Kasumi-1 (cell line): ENCODE results near the gene NSMF.
A peak's percentile ranks its signal among the peaks of the same experiment; 100 is the strongest.
"Not testable (repeated sequence)": the region's sequence is repeated elsewhere in the genome, so short reads cannot be mapped to it uniquely, and the experiment has no call there.

Experiments used
- DNase-seq, 2 experiments: peaks; one replicate each; lab custom pipeline; 2025; lab: John Stamatoyannopoulos, UW

Gene NSMF

DNA sequence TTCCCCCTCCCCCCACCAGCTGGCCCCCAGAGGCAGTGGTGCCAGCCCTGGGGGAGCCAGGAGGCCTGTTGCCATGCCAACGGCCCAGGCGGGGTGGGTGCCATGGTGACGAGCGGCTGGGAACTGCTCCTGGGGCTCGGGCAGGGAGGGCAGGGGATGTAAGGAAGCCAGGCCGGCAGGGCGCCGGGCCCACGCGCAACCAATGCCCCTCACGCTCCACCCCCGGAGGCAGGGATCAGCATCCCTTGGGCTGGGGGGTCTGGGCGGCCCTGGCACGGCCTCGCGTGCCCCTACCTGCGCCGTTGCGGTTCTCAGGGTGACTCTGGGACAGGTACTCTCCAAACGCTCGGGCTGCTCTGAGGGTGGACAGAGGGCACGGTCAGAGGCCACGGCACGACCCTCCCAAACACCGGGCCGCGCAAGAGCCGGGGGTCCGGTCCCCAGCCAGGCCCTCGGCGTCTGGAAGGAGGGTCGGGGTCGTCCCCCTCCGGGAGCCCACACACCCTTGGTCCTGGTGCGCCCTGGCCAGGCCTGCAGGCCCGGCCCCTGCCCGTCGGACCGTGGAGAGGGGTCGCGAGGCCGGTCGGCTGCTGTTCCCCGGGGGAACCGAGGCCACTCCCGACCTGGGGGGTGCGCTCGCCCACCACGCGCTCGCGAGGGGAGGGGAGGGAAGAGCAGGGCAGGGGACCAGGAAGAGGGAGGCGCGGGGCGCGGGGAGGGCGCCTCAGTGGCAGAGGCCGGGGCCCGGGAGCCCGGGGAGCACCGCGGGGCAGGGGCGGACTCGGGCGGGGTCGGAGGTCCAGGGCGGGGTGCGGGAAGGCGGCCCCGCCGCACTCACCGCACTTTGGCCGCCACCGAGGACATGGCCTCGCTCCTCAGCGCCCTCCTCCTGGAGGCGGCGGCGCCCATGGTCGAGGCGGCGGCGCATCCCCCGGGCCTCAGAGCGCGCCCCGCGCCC is 661 bp downstream of the NSMF start:
- no peak for DNase-seq

DNA sequence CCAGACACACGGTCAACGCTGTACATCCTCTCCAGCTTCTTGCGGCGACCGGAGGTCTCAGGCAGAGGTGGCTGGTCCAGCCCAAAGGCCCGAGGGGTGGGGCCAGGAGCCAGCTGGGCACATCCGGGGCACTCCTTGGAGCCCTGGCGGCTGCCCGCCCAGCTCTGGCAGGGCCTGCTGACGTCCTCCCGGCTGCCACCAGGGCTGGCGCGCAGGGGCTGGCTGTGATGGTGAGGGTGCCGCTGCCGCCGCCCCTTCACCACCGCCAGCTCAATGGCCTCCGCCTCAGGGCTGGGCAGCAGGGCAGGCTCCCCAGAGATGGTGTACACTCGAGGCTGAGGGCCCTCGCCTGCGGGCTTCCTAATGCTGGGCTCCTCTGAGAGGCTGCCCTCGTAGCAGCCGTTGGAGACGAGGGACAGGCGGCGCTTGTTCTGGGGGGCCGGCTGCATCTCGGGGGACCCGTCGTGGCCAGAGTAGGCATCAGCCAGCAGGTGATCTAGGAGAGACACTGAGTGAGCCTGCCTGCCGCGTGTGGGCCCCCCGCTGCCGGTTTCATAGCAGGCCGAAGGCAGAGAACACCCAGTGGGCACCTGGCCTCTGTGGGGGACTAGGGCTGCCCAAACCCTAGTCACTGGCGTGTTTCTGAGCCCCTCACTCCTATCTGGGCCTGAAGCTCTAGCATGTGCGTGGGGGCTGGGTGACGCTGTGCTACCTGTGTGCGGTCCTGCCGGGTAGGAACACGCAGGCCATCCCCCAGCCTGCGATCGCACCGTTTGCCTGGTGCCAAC is 1.5 kb downstream of the NSMF start:
- no peak for DNase-seq

DNA sequence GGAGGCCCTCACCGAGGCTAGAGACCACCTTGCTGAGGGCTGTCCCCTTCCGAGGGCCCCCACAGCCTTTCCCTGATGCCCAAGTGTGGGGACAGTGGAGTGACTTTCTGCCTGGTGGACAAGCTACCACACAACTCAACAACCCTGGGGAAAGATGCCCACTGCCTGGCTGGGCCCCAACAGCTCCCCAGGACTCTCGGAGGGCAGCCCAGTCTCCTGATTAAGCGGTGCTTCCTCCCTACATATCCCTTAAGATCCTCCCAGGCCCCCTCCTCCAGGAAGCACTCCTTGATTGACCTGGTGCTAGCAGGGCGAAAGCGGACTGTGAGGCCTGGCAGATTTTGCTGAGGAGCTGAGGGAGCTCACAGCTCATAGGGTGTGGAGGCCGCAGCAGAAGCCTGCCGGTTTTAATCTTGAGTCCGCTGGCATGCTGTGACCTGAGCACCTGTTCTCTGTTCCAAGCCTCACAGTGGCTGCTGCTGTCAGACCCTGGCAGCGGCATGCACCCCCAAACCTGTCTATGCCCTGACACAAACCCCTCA is 2.2 kb downstream of the NSMF start:
- no peak for DNase-seq

DNA sequence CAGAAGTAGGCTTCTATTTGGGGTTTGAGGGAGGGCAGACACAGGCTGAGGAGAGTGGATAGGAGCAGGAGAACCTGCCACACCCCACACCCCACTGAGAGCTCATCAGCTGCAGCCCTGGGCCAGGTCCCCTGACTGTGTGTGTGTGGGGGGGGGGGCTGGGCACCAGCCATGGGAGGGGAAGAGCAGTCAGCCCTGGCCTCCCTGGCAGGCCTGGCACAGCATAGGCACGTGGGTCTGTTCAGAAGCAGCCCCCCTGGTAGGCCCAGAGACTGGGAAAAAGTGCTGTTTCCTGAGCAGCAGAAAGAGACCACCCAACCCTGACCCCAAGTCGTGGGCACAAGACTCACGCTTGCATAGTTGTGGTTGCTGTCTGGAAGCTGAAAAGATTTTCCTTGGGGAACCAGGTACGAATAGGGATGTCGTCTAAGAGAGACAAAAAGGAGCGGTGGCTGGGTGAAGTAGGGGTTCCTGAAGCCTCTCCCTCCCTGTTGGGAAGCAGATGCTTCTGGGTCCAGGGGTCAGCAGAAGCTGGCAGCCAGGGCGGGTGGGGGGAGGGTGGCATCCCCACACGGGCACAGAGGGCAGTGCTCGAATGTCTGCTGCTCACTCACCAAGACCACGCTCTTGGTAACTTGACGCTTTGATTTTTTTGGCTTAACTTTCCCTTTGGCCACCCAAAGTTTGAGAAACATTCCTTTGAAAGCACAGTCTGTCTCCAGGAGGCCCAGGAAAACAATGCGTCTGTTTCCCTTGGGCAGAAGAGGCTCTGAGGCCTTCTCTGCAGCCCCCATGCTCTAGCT is 2.9 kb downstream of the NSMF start:
- no peak for DNase-seq

DNA sequence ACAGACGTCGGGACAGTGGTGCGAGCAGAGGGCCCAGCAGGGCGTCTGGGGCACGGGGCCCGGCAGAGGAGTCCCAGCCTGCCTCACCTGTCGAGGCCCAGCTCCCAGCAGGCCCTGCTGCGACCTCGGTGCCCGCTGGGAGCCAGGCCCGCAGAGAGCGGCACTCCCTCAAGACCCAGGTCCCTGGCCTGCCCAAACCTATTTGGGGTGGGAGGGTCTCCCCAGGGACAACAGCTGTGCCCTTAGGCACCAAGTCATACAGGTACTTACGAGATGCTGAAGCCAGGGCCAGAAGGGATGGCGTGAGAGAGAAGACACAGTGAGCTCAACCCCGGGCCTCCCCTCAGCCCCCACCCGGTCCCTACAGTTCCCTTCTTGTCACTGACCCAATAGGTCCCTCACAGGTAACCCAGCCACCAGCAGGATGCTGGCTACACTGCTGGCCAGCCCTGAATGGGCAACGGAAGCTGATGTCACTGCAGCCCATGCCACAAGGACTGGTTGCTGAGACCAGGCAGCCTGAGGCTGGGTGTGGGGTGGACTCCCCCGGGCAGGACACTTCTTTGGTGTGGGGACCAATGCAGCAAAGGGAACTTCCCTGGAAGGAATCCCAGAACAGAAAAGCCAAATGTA is 3.7 kb downstream of the NSMF start:
- no peak for DNase-seq

DNA sequence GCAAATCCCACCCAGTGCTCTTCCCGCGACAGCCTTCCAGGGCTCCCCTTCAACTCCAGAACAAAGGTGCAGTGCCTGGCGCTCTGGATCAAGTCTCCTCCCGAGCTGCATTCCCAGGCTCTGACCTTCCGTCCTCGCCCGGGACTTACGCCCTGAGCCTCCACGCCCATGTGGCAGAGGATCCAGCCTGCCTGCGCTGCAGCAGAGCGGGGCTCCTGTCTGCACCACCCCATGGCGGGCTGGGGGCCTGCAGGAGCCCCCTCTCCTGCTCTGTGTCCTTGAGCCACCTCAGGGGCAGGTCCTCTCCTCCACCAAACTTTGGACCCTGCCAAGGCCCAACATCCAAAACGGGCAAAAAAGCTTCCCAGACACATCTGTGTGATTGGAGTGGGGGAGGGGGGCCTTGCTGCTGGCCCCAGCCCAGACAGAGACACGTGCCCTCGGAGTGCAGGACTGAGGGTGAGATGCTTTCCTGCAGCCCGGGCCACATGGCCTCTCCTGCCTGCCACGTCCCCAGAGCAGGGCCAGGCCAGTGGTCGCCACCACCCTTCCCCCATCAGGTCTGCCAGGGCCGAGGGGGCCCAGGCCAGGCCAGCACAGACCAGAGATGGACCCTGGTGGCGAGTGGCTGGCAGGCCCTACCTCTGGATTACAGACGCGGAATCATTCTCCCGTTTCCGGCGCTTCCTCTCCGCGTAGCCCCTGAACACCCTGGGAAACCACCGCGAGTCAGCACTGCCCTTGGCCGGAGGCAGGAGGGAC is 4.4 kb downstream of the NSMF start:
- DNase-seq: no peak

DNA sequence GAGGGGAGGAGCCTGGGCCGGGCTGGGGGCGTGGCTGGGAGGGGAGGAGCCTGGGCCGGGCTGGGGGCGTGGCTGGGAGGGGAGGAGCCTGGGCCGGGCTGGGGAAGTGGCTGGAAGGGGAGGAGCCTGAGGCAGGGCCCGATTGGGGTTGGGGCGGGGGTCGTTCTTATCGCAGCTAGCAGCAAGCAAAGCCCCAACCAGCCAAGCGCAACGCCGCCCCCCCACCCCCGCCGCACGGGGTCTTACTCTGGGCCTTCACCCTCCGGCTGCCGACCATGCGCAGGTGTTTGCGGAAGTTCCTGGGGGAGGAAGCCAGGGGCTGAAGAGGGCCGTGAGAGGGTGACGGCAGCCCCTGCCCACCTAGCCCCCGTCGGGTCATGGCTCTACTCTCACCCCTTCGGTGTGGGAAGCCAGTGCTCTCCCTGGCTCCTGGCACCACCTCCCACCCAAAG is 5.0 kb downstream of the NSMF start:
- peak in 1 of 2 experiments; percentile 19 for DNase-seq

DNA sequence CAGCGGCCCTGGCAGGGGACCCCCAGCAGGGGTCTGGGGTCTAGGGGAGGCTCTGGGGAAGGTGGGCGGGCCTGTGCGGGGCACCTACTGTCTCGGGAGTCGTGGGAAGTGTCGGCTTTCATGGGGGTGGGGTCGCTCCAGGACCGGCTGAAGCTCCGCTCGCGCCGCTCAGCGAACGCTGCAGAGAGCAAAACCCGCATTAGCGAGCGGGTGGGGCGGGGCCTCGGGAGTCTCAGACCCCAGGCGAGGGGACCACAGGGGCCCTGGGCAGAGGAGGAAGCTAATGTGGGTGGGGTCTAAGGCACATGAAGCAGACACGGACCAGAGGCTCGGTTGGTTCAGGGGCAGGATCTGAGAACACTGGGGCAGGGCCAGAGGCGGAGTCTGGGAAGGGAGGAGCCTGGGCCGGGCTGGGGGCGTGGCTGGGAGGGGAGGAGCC is 5.5 kb downstream of the NSMF start:
- peak; percentile 42 to 45 for DNase-seq

DNA sequence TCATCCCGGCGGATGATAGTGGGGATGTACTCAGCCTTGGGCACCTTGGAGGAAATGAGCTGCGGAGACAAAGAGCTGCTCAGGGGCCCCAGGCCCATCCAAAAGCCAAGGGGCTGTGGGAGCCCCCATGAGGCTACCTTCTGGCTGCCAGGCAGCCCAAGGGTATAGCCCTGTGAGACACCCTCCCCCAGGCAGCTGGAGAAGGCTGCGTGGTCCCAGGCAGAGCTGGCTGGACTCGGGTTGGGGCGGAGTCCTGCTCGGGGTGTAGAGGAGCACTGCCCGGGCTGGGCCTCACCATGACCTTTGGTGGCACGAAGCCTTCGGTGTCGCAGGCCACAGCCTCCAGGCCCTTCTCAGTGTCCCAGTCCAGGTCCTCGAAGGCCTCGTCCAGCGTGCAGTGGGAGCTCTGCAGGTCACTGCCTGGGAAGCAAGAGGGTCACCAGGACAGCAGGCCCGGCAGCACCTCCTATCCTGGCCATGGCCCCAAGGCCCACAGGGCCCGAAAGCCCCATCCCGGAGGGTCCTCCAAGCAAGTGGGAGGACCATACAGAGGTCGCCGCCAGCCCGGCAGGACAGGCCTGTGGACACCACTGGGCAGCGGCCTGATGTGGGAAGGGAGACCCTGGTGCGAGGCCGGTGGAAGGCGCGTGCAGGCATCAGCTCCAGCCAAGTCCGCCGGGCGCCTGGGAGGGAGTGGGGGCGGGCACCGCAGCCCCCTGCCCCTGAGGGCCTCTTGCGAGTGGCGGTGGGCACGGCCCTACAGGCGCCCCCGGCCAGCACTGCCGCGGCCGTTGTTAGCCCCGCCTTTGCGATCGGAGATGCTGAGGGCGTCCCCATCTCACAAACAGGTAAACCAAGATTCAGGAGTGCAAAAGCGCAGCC is 6.1 kb downstream of the NSMF start:
- no peak for DNase-seq

DNA sequence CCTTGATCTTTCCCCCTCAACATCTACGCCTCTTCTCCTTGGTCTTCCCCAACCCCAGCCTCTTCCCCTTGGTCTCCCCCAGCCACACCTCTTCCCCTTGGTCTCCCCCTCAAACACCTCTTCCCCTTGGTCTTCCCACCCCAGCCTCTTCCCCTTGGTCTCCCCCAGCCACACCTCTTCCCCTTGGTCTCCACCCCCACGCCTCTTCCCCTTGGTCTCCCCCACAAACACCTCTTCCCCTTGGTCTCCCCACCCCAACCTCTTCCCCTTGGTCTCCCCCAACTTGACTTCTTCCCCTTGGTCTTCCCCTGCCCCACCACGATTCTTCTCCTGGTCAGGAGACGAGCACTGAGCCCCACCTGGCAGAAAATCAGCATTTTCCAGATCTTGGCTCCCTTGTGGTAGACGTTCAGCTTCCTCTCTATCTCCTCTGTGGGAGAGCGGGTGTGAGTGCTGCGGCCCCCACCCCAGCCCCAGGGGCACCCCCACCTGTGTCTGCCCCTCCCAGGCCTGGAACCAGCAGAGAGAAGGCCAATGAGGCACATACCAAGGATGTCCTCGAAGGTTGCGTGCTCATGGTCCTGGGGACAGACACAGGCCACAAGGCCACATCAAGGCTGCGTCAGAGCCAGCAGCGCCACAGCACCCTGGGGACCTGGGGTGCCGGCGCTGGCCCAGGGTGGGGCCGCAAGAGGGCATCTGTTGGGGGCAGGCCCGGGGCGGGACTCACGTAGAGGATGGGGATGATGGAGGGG is 7.0 kb downstream of the NSMF start:
- DNase-seq: peak; percentile 42 to 52

DNA sequence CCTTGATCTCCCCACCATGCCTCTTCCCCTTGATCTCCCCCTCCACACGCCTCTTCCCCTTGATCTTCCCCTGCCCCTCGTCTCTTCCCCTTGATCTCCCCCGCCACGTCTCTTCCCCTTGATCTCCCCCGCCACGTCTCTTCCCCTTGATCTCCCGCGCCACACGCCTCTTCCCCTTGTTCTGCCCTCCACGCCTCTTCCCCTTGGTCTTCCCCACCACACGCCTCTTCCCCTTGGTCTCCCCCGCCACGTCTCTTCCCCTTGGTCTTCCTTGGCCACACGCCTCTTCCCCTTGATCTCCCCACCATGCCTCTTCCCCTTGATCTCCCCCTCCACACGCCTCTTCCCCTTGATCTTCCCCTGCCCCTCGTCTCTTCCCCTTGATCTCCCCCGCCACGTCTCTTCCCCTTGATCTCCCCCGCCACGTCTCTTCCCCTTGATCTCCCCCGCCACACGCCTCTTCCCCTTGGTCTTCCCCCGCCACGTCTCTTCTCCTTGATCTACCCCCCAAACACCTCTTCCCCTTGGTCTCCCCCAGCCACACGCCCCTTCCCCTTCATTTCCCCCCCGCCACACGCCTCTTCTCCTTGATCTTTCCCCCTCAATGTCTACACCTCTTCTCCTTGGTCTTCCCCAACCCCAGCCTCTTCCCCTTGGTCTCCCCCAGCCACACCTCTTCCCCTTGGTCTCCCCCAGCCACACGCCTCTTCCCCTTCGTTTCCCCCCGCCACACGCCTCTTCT is 7.7 kb downstream of the NSMF start:
- DNase-seq: not testable (repeated sequence)

DNA sequence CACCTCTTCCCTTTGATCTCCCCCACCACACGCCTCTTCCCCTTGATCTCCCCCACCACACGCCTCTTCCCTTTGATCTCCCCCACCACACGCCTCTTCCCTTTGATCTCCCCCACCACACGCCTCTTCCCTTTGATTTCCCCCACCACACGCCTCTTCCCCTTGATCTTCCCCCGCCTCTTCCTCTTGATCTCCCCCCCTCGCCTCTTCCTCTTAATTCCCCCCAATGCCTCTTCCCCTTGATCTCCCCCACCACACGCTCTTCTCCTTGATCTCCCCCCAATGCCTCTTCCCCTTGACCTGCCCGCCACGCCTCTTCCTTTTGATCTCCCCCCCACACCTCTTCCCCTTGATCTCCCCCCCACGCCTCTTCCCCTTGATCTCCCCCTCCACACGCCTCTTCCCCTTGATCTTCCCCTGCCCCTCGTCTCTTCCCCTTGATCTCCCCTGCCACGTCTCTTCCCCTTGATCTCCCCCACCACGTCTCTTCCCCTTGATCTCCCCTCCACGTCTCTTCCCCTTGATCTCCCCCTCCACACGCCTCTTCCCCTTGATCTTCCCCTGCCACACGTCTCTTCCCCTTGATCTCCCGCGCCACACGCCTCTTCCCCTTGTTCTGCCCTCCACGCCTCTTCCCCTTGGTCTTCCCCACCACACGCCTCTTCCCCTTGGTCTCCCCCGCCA is 8.5 kb downstream of the NSMF start:
- DNase-seq: peak; percentile 33 to 45

DNA sequence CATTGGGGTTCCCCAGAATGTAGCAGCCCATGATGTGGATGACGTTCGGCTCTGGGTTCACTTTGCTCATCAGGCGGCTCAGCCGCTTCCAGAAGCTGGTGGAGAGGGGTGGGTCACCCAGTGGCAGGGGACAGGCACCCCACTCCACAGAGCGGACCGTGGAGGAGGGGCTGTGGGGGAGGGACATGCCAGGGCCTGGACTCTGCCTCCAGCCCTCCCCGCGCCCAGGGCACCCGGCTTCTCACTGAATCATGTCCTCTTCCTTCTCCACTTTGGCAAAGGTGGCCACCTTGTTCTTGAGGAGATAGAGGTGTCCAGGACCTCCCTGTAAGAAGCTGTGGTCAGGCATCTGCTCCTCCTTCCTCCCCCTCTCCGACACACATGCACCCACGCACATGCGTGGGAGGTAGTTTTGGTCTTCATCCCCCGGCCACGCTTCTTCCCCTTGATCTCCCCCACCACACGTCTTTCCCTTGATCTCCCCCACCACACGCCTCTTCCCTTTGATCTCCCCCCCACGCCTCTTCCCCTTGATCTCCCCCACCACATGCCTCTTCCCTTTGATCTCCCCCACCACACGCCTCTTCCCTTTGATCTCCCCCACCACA is 9.1 kb downstream of the NSMF start:
- DNase-seq: no peak

DNA sequence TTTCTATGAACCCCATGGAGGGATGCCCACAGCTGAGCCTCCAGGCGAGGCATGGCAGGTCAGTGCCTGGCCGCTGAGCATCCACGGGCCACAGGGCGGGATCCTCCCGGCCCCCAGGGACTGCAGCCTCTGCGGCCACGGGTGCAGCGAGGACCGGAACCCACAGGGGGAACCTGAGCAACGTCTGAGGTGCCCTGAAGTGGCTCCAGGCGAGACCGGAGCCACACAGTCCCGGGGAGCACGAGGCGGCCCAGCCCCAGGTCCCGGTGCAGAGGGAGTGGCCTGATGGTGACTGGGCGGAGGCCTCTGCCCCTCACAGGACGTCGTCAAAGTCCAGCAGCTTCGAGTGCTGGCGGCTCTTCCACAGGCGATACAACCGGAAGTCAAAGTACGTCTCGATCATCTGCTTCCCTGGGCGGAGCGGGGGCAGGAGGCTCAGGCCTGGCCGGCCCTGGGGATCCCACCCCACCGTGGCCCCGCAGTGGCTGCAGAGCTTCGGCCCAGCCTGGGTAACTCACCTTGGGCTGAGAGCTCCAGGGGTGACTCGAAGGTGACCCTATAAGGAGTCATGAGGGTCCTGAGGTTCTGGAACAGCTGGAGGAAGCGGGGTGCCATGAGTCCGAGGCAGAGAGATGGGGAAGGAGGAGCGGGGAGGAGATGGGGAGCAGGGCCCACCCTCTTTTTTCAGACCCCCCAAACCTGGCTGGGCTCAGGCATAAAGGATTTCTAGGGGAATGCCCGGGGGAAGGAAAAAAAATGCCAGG is 9.9 kb downstream of the NSMF start:
- no peak for DNase-seq

DNA sequence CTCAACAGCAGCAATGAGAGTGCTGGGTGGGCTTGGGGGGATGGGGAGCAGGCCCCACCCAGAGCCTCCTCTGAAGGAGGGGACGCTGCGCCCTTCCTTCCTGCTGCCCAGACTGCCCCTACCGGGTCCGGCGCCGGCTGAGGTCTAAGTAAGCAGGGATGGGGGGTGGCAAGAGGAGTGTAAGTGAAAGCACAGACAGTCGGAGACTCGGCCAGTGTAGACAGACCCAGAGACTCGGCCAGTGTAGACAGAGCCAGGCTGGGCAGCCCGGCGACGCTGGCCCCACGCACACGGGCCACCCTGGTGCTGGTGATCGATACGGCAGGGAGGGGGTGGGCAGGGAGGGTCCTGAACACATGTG is 10.6 kb downstream of the NSMF start:
- no peak for DNase-seq
